ENCODE results near the gene RAB36. TPM values are rescaled to one million over a fixed set of nuclear protein-coding genes. Genes with fewer than 3 reads are reported as not detected.

Gene RAB36
- total and polyA plus RNA-seq, 7 experiments from 2014 or later: 0.10 to 1.2 (median 0.40) TPM

DNA sequence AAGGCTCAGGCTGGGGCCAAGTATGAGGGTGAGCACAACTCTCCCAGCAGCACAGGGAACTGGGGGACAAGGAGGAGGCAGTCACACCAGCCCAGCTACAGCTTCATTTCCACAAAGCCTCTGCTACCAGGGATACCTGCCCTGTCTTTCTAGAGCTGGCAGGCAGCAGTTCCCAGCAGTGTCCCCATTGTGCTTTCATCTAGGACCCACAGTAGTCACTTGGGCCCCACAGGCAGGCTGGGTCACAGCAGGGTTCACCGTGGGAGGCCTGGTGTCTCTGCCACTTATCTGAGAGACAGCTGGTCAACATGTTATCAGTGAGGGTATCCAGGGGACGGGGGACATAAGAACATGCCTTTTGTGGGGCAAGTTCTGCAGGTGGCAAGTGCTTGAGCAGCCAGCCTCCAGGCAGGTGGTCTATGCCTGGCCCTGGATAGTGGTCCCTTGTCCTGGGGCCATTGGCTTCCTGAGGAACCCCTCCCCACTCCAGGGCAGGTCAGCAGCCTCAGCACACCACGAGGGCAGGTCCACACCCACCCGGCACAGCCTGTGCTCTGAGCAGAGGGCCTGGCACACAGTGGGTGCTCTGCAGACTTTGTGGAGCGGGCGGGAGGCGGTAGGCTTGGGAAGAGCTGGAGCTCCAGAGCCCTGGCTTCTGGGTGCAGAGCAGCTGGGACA, 45.0 kb upstream of the RAB36 start:
- Mint-ChIP-seq H3K4me3 (no peak overlapping the region), H3K4me1 (no peaks in the 10 kb centered on the region), H3K27me3 (no peaks in the 10 kb centered on the region), H3K27ac (no peak overlapping the region), H3K9me3 (no peaks in the 10 kb centered on the region), H3K36me3 (no peaks in the 10 kb centered on the region)
- Histone ChIP-seq H3K4me3 (ENCODE audit: low read length) (no peak overlapping the region), H3K27ac (ENCODE audit: low read depth, low read length) (no peak overlapping the region), H3K36me3 (ENCODE audit: control insufficient read depth in 2 of 3, insufficient read depth in 3 of 3, low read length in 3 of 3) (no peaks in the 10 kb centered on the region), H3K9me3 (ENCODE audit: control insufficient read depth in 2 of 3, low read length in 3 of 3) (no peaks in the 10 kb centered on the region), H3K27me3 (ENCODE audit: control insufficient read depth in 2 of 2, insufficient read depth in 2 of 2, low read length in 2 of 2) (no peaks in the 10 kb centered on the region), H3K4me1 (ENCODE audit: control insufficient read depth in 2 of 2, insufficient read depth in 2 of 2, low read length in 2 of 2) (no peaks in the 10 kb centered on the region)
- DNase-seq: no peak
- ATAC-seq: no peak
- CTCF ChIA-PET: interaction anchor here (1.0 kb wide), 1 partner anchor 408 kb away, joined by 3 read pairs; no protein-coding TSS in a partner anchor
- intact Hi-C loops (cut with micrococcal nuclease): no loop called here
- POLR2A ChIA-PET: no interaction called here

DNA sequence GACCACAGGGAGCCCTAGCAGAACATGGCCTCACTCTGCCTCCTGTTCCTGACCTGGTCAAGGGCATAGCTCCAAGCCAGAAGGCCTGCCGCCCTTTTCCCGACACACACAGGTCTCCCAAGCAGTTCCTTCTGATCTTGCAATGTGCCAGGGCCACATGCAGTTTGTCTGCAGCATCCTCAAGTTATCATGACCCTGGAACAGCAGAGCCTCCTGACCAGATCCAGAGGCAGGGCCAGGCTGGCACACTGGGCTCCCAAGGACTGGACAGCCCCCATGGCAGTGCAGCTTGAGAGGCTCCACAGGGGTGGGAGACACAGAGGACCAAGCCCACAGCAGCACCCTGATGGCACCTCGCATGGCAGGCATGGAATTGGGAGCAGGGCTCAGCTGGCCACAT, 43.8 kb upstream of the RAB36 start:
- Mint-ChIP-seq H3K36me3 (no peaks in the 10 kb centered on the region), H3K27ac (no peak overlapping the region), H3K4me3 (no peak overlapping the region), H3K4me1 (no peaks in the 10 kb centered on the region), H3K9me3 (no peaks in the 10 kb centered on the region), H3K27me3 (no peaks in the 10 kb centered on the region)
- ATAC-seq (no peak), DNase-seq (no peak)
- Histone ChIP-seq H3K27ac (ENCODE audit: low read depth, low read length) (no peak overlapping the region), H3K36me3 (ENCODE audit: control insufficient read depth in 2 of 3, insufficient read depth in 3 of 3, low read length in 3 of 3) (no peaks in the 10 kb centered on the region), H3K27me3 (ENCODE audit: control insufficient read depth in 2 of 2, insufficient read depth in 2 of 2, low read length in 2 of 2) (no peaks in the 10 kb centered on the region), H3K9me3 (ENCODE audit: control insufficient read depth in 2 of 3, low read length in 3 of 3) (no peaks in the 10 kb centered on the region), H3K4me3 (ENCODE audit: low read length) (no peak overlapping the region), H3K4me1 (ENCODE audit: control insufficient read depth in 2 of 2, insufficient read depth in 2 of 2, low read length in 2 of 2) (no peaks in the 10 kb centered on the region)
- ChIA-PET CTCF (no interaction called here), POLR2A (no interaction called here)
- intact Hi-C loops (cut with micrococcal nuclease): no loop called here

DNA sequence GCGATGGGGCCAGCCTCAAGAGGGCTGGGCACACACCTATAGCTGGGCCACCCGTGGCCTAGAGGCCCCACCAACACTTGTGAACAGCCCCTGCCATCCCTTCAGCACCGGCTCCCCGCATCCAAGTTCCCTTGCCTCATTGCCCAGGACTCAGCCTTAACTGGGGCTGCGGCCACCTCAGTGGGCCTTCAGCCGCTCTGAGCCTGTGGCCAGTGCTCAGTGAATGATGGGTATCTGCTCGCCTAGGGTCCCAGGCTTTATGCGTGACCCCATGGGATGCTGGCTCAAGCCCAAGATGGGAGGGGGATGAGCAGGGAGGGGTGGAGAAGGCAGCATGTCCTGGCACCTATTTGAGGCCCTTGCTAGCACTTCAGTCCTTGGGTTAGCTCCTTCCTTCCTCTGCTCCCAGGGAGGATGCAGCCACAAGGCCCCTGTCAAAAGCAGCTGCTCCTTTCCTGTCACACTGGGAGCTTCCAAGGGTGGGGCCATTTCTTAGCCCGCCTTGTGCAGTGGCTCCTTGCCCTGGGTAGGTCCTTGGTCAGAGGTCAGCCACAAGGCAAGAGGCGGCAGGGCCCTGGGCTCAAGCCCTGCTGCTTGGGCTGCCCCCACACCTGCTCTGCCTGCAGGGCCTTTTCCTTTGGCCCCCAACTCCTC, 43.1 kb upstream of the RAB36 start:
- Histone ChIP-seq H3K9me3 (ENCODE audit: control insufficient read depth in 2 of 3, low read length in 3 of 3) (no peaks in the 10 kb centered on the region), H3K4me3 (ENCODE audit: low read length) (no peak overlapping the region), H3K27ac (ENCODE audit: low read depth, low read length) (no peak overlapping the region), H3K36me3 (ENCODE audit: control insufficient read depth in 2 of 3, insufficient read depth in 3 of 3, low read length in 3 of 3) (no peaks in the 10 kb centered on the region), H3K4me1 (ENCODE audit: control insufficient read depth in 2 of 2, insufficient read depth in 2 of 2, low read length in 2 of 2) (no peaks in the 10 kb centered on the region), H3K27me3 (ENCODE audit: control insufficient read depth in 2 of 2, insufficient read depth in 2 of 2, low read length in 2 of 2) (no peaks in the 10 kb centered on the region)
- H3K4me3 Mint-ChIP-seq: no peak overlapping the region
- no peaks in the 10 kb centered on the region for H3K36me3 Mint-ChIP-seq
- no peak for ATAC-seq
- POLR2A ChIA-PET: no interaction called here
- intact Hi-C loops (cut with micrococcal nuclease): no loop called here
- peak overlapping the region in 1 of 9 donors; percentile 51 for H3K27ac Mint-ChIP-seq
- H3K4me1 Mint-ChIP-seq: no peaks in the 10 kb centered on the region
- no peaks in the 10 kb centered on the region for H3K27me3 Mint-ChIP-seq
- CTCF ChIA-PET: no interaction called here
- no peaks in the 10 kb centered on the region for H3K9me3 Mint-ChIP-seq
- DNase-seq: no peak

DNA sequence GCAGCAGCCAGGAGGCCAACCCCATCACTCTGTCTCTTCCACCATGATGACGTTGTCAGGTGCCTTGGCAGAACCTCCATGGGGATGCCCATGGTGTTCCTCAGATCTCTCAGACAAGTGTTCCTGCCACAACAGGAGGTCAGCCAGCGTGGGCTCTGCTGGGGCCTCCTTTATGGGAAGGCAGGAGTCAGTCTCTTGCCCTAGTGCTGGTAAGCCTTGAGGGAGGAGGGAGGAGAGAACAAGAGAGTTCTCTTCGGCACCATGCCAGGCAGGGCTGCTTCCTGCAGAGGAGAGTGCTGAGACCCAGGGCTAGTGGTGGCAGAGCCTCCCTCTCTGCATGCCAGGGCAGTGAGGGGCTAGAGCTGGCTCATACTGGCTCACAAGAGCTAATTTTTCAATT, 42.5 kb upstream of the RAB36 start:
- no peak overlapping the region for H3K27ac Mint-ChIP-seq
- Histone ChIP-seq H3K4me1 (ENCODE audit: control insufficient read depth in 2 of 2, insufficient read depth in 2 of 2, low read length in 2 of 2) (no peaks in the 10 kb centered on the region), H3K27ac (ENCODE audit: low read depth, low read length) (no peak overlapping the region), H3K4me3 (ENCODE audit: low read length) (no peak overlapping the region), H3K9me3 (ENCODE audit: control insufficient read depth in 2 of 3, low read length in 3 of 3) (no peaks in the 10 kb centered on the region), H3K36me3 (ENCODE audit: control insufficient read depth in 2 of 3, insufficient read depth in 3 of 3, low read length in 3 of 3) (no peaks in the 10 kb centered on the region), H3K27me3 (ENCODE audit: control insufficient read depth in 2 of 2, insufficient read depth in 2 of 2, low read length in 2 of 2) (no peaks in the 10 kb centered on the region)
- intact Hi-C loops (cut with micrococcal nuclease): no loop called here
- ChIA-PET POLR2A (no interaction called here), CTCF (interaction anchor here (0.6 kb wide), 1 partner anchor 14 kb away, joined by 3 read pairs; no protein-coding TSS in a partner anchor)
- no peaks in the 10 kb centered on the region for H3K9me3 Mint-ChIP-seq
- no peaks in the 10 kb centered on the region for H3K36me3 Mint-ChIP-seq
- H3K4me3 Mint-ChIP-seq: no peak overlapping the region
- H3K27me3 Mint-ChIP-seq: no peaks in the 10 kb centered on the region
- H3K4me1 Mint-ChIP-seq: no peaks in the 10 kb centered on the region
- ATAC-seq (no peak), DNase-seq (no peak)

DNA sequence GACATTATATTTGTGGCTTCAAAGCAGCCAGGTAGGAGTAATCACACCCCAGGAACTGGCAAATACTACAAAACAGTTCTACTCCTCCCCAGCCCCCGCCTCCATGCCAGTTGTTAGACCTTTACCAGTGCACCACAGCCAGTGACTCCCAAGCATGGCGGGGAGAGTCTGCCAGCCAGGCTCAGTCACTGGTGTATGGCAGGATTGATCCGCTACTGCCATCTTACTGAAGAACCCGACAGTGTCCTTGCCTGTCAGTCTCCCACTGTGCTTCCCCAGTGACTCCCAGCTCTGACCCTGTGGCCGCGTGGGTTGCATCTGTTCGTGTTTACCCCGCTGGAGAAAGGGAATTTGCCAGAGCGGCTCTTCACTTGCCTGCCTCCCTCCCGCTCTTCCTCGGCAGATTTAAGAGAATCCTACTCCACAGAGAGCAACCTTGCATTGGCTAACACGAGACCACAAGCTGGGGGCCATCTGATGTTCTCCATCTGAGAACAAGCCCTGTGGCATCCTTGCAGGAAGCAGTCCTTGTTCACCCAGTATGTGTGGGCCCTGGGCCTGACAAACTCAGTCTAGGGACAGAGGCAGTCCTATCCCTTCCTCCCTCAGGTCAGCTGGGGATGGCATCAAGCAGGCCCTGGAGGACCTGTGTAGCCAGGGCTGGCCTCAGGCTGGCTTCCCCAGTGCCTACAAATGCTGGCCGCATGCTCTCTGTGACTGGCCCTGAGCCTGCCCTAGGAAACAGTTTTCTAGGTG, 41.9 kb upstream of the RAB36 start:
- ChIA-PET CTCF (interaction anchor here (0.6 kb wide), 1 partner anchor 15 kb away, joined by 3 read pairs; no protein-coding TSS in a partner anchor), POLR2A (no interaction called here)
- Mint-ChIP-seq H3K9me3 (no peaks in the 10 kb centered on the region), H3K27ac (peak overlapping the region in 1 of 9 donors; percentile 59), H3K4me3 (no peak overlapping the region), H3K36me3 (no peaks in the 10 kb centered on the region), H3K4me1 (no peaks in the 10 kb centered on the region), H3K27me3 (no peaks in the 10 kb centered on the region)
- Histone ChIP-seq H3K36me3 (ENCODE audit: control insufficient read depth in 2 of 3, insufficient read depth in 3 of 3, low read length in 3 of 3) (no peaks in the 10 kb centered on the region), H3K4me3 (ENCODE audit: low read length) (no peak overlapping the region), H3K27me3 (ENCODE audit: control insufficient read depth in 2 of 2, insufficient read depth in 2 of 2, low read length in 2 of 2) (no peaks in the 10 kb centered on the region), H3K4me1 (ENCODE audit: control insufficient read depth in 2 of 2, insufficient read depth in 2 of 2, low read length in 2 of 2) (no peaks in the 10 kb centered on the region), H3K27ac (ENCODE audit: low read depth, low read length) (no peak overlapping the region), H3K9me3 (ENCODE audit: control insufficient read depth in 2 of 3, low read length in 3 of 3) (no peaks in the 10 kb centered on the region)
- intact Hi-C loops (cut with micrococcal nuclease): no loop called here
- ATAC-seq (no peak), DNase-seq (no peak)

DNA sequence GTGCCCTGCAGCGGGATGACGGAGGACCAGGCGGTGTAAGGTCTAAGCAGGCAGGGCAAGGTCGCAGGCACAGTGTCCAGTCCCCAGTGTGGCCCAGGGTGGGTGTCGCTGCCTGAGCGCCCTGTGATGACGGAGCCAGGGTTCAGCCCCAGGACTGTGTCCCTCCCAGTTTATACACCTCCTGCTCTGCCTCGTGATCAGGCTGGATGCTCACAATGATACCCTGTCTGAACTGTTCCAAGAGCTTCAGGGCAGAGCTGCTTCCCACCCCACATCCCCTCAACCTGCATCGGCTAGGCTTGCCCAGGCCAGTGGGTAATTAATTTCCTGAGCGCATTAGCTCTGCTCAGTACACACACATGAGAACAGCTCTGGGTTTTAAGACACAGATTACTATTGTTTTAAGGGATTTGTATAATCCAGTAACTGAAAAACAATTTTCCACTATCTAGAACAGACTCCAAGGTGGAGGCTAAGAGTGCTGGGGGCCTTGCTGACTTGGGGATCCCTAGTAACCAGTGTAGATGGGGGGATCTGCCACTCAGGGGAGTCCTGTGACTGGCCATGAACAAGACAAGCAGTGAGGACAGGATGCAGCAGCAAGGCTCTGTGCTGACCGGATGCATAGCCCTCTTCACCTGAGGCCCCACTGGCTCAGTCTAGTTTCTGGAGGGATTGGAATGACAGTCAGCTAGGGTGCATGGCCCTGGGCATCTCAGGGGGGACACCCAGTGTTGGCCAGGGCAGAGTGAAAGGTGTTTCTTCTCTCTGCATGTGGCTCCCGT, 40.9 kb upstream of the RAB36 start:
- no peaks in the 10 kb centered on the region for H3K4me1 ChIP-seq (ENCODE audit: control insufficient read depth in 2 of 2, insufficient read depth in 2 of 2, low read length in 2 of 2)
- H3K27me3 ChIP-seq (ENCODE audit: control insufficient read depth in 2 of 2, insufficient read depth in 2 of 2, low read length in 2 of 2): no peaks in the 10 kb centered on the region
- no peaks in the 10 kb centered on the region for H3K36me3 ChIP-seq (ENCODE audit: control insufficient read depth in 2 of 3, insufficient read depth in 3 of 3, low read length in 3 of 3)
- no peaks in the 10 kb centered on the region for H3K4me1 Mint-ChIP-seq
- no peak overlapping the region for H3K4me3 ChIP-seq (ENCODE audit: low read length)
- DNase-seq (no peak), ATAC-seq (no peak)
- no peaks in the 10 kb centered on the region for H3K9me3 Mint-ChIP-seq
- no peaks in the 10 kb centered on the region for H3K36me3 Mint-ChIP-seq
- no peaks in the 10 kb centered on the region for H3K9me3 ChIP-seq (ENCODE audit: control insufficient read depth in 2 of 3, low read length in 3 of 3)
- no peaks in the 10 kb centered on the region for H3K27me3 Mint-ChIP-seq
- no peak overlapping the region for H3K27ac ChIP-seq (ENCODE audit: low read depth, low read length)
- intact Hi-C loops (cut with micrococcal nuclease): no loop called here
- POLR2A ChIA-PET: no interaction called here
- no peak overlapping the region for H3K4me3 Mint-ChIP-seq
- H3K27ac Mint-ChIP-seq: no peak overlapping the region
- CTCF ChIA-PET: no interaction called here
